DMS79 (cell line): ENCODE measurements around the gene SRGAP3.

Experiments used
- DNase-seq: peaks from one replicate; lab custom pipeline; 2025; lab: John Stamatoyannopoulos, UW

SRGAP3 gene

GRCh38 chr3:8985876-8986275 lies 263.6 kb downstream of the SRGAP3 start:
- no peak for DNase-seq

DNA sequence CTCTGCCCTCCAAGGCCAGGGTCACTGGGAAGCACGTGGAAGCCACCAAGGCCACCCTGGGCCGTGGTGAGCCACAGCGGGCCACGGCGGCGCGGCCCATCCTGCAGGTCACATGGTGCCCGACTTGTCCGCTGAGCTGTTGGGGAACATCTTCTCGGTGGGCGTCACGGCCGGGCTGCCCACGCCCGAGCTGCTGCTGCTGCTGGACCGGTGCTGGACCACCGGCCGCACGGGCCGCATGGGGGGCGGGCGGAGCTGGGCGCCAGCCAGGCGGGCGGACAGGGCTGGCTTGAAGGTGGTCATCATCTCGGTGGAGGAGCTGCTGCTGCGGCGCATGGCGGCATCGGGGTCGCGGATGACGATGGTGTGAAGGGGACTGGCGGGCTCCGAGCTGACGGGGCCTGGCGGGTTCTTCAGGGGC lies 264.0 kb downstream of the SRGAP3 start:
- DNase-seq: no peak

DNA sequence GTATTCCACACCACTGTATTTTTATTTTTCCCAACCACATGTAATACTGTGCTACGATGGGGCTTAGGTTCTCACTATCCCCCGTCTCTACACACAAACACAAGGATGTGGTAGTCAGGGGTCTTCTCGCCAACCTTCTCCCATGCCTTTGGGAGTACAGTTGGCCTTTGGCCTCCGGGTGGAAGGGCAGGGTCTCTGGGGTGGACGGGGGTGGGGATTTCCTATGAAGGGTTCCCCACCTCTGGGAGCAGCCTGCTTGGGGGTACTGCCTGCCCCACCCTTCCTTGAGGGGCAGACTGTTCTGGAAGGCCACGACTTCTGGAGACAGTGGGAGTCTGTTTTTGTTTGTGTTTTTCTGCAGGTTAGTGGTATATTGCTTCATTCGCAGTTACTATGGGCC lies 264.9 kb downstream of the SRGAP3 start:
- no peak for DNase-seq

- DNase-seq: no peak
These were observed 265.4 kb downstream of the SRGAP3 start for GRCh38 chr3:8984081-8984480.

DNA sequence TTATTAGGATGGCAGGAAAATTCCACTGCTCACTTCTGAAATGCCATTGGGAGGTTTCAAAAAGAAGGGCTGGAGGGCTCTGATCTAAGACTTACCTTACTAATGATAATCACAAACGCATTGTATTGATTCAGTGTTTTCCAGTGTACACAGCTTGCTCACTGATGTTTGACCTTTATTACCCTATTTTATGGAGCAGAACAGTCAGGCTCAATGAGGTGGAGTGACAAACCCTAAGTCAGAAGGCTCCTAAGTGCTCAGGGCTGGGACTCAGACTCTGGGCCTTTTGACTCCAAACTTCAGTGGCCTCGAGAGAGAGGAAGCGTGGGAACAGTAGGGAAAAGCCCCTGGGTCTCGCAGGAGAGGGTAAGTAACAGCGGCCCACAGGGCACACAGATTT lies 265.9 kb downstream of the SRGAP3 start:
- no peak for DNase-seq

GRCh38 chr3:8983026-8983425 lies 266.4 kb downstream of the SRGAP3 start:
- no peak for DNase-seq

- DNase-seq: no peak
These were observed 266.9 kb downstream of the SRGAP3 start for GRCh38 chr3:8982509-8982908.

DNA sequence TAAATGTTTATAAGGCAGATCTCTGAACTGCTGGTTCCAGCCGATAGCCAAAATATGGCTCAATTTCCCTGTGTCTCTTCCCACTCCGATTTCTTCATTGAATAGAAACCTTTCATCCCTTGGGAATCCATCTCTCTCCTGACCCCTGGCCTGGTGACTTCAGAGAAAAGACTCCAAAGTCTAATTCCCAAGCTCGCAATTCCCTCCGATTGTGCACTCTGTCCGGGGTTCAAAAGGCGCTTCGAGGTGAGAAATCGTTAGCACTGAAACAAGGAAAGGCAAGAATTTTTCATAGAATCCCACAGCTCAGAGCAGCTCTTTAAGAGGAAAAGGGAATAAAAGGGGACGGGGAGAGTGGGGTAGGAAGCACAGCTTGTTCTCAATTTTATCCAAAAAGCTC lies 267.7 kb downstream of the SRGAP3 start:
- no peak for DNase-seq

DNA sequence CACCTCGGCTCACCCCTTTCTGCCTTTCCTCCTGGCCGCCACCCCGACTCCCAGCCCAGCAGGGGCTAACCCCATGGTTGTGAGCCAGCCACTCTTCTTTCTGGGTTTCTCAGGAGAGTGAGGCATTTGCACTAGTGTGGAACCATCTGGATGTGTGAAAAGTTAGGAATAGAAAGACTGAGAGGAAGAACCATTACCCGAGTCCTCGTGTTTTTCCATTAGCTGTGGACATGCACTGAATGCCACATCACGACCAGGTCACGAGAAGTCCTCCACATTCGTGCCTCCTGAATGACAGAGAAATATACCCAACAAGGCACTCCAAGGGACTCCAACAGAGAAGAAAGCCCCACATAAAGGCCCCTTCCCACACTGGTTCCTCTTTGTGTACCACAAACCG lies 268.1 kb downstream of the SRGAP3 start:
- no peak for DNase-seq

DNA sequence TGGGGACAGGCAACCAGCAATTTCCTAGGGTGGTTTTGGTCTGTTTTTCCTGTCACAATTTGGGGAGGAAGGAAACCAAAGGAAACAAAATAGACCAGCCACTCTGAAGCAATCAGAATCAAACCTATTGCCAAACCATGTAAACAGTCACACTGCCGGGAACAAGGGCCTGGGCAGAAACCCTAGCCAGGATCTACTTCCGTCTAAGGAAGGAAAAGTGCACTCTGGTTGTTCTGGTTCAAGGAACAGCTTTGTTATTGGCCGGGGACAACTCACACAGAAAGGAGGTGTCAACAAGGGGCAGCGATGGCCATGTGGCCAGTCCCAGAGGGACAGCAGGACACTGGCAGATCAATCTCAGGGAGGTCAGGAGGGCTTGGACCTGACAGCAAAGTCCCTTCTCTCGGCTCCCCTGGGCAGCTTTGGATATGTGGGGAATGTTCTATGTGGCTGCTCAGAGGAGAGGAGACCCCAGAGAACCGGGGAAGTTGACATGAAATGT lies 268.6 kb downstream of the SRGAP3 start:
- no peak for DNase-seq

DNA sequence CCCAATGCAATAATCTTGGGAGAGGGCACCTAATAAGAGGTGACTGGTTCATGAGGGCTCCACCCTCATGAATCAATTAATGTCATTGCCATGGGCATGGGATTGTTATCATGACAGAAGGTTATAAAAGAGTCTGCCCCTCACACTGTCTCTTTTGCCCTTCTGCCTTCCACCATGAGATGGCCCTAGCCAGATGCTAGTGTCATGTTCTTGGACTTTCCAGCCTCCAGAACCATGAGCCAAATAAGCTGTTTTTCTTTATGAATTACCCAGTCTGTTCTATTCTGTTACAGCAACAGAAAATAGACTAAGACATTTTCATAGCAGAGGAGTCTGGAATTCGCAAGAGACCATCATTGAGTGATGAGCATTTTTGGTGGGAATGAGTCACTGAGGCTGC lies 270.2 kb downstream of the SRGAP3 start:
- no peak for DNase-seq

- DNase-seq: no peak
These were observed 270.9 kb downstream of the SRGAP3 start for GRCh38 chr3:8978551-8978950.

GRCh38 chr3:8976540-8977182 lies 272.8 kb downstream of the SRGAP3 start:
- no peak for DNase-seq

GRCh38 chr3:8975081-8976020 lies 274.1 kb downstream of the SRGAP3 start:
- DNase-seq: no peak

DNA sequence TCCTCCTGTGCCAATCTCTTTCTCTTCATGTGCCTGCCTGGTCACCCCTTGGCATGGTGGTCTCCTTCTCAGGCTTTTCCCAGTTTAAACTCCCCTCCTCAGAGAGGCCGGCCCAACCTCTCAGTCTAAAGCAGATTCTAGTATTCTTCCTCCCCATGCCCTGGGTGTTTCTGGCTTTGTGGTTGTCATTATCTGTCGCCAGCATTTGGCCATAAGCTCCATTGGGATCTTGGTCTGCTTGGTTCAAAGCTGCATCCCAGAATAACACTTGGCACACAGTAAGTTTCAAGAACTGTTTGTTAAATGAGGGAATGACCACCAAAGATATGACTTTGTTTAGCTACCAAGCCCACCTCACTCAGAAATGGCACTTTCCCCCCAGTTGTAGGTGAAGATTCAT lies 275.0 kb downstream of the SRGAP3 start:
- no peak for DNase-seq

DNA sequence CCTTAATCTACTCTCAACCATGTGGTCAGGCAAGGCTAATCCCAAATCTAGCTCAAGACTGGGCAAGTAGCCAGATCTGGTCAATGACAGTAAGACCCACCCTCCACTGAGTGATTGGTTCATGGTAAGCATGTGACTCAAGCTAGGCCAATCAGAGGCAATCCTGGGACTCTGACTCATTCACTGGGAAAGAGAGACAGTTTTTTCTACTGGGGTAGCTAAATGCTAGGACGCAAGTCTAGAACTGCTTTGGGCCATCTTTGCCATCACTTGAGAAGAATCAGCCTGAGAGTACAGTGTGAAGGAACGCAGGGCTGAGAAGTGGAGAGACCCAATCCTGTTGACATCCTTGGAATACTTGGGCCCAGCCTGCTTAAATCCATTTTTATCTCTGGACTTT lies 276.8 kb downstream of the SRGAP3 start:
- no peak for DNase-seq

GRCh38 chr3:8970971-8971589 lies 278.4 kb downstream of the SRGAP3 start:
- peak; percentile 12 for DNase-seq

DNA sequence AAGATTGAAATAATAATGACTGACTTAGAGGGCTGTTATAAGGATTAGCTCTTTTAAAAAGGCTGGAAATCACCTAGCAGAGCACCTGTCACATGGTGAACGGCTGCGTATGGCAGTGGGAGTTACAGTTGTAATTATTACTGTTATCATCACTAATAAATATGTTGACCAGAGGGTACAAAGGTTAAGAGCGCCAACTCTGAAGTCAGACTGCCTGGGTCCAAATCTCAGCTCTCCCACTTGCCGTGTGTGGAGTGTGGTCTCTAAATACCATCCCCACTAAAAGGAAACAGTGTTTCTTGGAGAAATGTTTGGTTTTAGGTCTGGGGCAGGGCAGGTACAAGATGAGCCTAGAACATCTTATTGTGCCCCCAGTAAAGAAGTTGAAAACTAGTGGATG lies 280.2 kb downstream of the SRGAP3 start:
- DNase-seq: no peak

DNA sequence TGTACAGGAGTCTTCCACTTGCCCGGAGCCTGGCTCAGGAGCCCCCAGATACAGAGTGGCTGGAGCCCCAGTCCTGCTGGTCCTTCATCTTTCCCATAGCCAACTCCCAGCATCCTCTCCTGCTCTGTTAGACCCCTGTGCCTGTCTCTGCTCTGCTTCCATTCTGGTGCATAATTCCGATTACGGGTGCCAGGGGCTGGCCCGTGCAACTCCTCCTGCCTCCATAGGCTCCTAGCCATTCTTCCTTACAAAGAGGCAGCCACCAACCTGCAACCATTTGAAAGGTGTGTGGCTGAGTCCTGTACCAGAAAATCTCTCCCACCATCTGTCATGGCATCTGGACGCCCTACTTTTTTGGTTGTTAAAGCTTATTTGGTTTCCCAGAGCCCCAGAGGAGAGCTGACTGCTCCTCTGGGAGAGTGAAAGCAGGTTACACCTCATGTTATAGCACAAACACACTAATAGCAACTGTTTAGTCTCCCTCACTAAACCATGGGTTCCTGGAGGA lies 281.0 kb downstream of the SRGAP3 start:
- no peak for DNase-seq

- no peak for DNase-seq
These were observed 281.9 kb downstream of the SRGAP3 start for GRCh38 chr3:8967553-8967952.

DNA sequence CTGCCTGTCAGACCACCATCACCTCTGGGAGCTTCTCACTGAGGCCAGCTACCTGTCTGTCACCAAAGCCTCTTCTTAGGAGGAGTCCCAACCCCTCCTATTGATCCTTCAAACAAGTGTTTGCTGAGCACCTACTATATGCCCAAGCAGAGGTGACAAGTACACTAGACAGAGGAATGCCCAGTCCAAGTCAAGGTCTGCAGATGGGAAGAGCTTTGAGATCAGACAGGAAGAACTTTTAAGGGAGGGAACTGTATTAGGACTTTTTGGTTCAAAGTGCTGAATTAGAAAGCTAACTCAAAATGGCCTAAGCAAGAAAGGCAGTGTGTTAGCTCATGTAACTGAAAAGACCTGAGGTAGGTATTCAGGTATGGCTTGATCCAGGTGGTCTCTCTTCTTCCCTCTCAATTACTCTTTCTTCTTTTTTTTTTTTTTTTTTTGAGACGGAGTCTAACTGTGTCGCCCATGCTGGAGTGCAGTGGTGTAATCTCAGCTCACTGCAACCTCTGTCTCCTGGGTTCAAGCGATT lies 282.6 kb downstream of the SRGAP3 start:
- DNase-seq: no peak

DNA sequence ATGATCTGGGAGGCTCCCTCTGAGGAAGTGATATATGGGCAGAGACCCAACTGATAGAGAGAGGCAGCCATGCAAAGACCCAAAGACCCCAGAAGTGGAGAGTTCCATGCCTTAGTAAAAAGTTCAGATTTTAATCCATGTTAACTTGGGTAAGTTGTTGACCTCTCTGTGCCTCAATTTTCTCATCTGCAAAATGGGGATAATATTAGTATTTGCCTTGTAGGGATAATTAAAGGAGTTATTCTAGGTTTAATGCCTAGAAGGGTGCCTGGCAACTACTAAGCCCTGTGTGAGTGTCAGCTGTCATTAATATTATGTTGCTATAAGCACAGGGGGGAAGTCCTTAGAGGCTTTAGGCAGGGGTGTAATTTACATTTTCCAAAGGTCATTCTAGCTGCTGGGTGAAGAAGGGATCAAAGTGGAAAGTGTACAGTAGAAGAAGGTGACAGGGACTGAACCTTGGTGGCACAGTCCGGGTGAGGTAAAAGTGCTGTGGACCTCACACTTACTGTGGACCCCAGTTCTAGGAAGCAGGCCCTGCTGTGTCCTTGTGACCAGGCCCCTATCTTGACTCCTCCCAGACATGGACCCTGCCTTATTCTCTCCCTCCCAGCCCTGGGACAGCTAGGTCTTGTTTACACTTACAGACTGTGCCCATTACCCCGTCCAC lies 283.2 kb downstream of the SRGAP3 start:
- no peak for DNase-seq
